Measurements from ENCODE around the gene MRPL1. TPM values are rescaled to one million over a fixed set of nuclear protein-coding genes. Genes with fewer than 3 reads are reported as not detected.
"Not testable (repeated sequence)": the region's sequence is repeated elsewhere in the genome, so short reads cannot be mapped to it uniquely, and the experiment has no call there.

Gene MRPL1
- total and polyA plus RNA-seq, 9 of the 15 experiments (the other 6 are each of a cell fraction or from before 2014, with no cell fraction given) = 38.4 to 75.7 (median 63.7) TPM

DNA sequence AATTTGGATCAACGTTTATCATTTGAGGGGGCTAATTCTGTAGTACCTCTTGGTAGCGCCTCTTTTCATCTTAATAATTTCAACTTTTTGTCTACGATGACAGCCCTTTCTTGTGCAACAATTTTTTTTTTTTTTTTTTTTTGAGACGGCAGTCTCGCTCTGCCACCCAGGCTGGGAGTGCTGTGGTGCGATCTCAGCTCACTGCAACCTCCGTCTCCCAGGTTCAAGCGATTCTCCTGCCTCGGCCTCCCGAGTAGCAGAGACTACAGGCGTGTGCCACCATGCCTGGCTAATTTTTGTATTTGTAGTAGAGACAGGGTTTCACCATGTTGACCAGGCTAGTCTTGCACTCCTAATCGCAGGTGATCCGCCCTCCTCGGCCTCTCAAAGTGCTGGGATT lies 711 bp downstream of the MRPL1 start:
- peak overlapping the region; percentile 87 for H3K4me3 ChIP-seq
- FAIRE-seq; POLR2A ChIA-PET; in situ Hi-C loops (cut with MboI); H3K9me3 ChIP-seq (replicated peaks; ENCODE audit: control insufficient read depth, insufficient read depth, low read depth, low read length); BruUV-seq (replicated peaks); H4K20me1 ChIP-seq (replicated peaks; ENCODE audit: control insufficient read depth, insufficient read depth, low read length); H3K27me3 ChIP-seq (ENCODE audit: control insufficient read depth in 2 of 2, insufficient read depth in 2 of 2, low read length in 2 of 2); H3K9me1 ChIP-seq (ENCODE audit: control insufficient read depth, insufficient read depth, low read length); H3K4me1 ChIP-seq (replicated peaks in 1 of 2; ENCODE audit: control insufficient read depth in 2 of 2, insufficient read depth in 2 of 2, low read length in 2 of 2): not testable (repeated sequence)
- peak overlapping the region; percentile 92 for H2AFZ ChIP-seq (ENCODE audit: low read depth, low read length)
- DNase-seq (ENCODE audit: extremely low read depth in 1 of 4, low spot score in 3 of 4) (peak in 1 of 4 experiments; percentile 23), ATAC-seq (peak; percentile 36)
- TF ChIP-seq CEBPG (CRISPR knock-in tag; IDR thresholded peaks at IDR 0.05) (peak; percentile 45; the same call in 1 of the 2 replicates), CEBPG (tag; conservative IDR thresholded peaks at IDR 0.05 in 1 of 2, IDR thresholded peaks at IDR 0.05 in 1 of 2) (peak in 1 of 2 experiments; percentile 56; a peak in 2 of 4 replicates), CEBPB (tag; IDR thresholded peaks at IDR 0.05) (peak; percentile 59), CCNT2 (IDR thresholded peaks at IDR 0.05; ENCODE audit: borderline replicate concordance, extremely low read depth, insufficient read length, low read depth, low read length) (peak; percentile 2)
- H3K79me2 ChIP-seq (ENCODE audit: control insufficient read depth, insufficient read depth, low read length) = peaks cover 46% of the 10 kb centered on the region
- WGBS (ENCODE audit: insufficient coverage, low coverage, missing lambda C conversion rate) = 2% methylated on average over 13 of the region's 14 CpGs
- peaks cover 18% of the 10 kb centered on the region; the same call in 2 of the 3 replicates for H3K36me3 ChIP-seq (ENCODE audit: control insufficient read depth, insufficient read depth, low read length)
- peak overlapping the region; percentile 97 for H3K4me2 ChIP-seq (ENCODE audit: insufficient read depth, low read length)
- intact Hi-C loops (cut with micrococcal nuclease) = loop anchor here (5.0 kb wide), 2 partner anchors 94 to 181 kb away; no protein-coding TSS in a partner anchor
- CTCF ChIA-PET (ENCODE audit: low intra/inter-chr PET ratio) = interaction anchor here (0.8 kb wide), 1 partner anchor 1353 kb away, joined by 3 read pairs; no protein-coding TSS in a partner anchor
- peak overlapping the region; percentile 86 to 91 for H3K9ac ChIP-seq (ENCODE audit: insufficient read depth in 1 of 2, low read depth in 2 of 2, low read length in 2 of 2)
- peak overlapping the region; percentile 88 for H3K27ac ChIP-seq (ENCODE audit: extremely low read depth, low read depth, low read length)

GRCh38 chr4:77865259-77865658 lies 2.6 kb downstream of the MRPL1 start:
- no peak overlapping the region for H3K4me2 ChIP-seq (ENCODE audit: insufficient read depth, low read length)
- H4K20me1 ChIP-seq (replicated peaks; ENCODE audit: control insufficient read depth, insufficient read depth, low read length) = no peaks in the 10 kb centered on the region
- no peaks in the 10 kb centered on the region for H3K27me3 ChIP-seq (ENCODE audit: control insufficient read depth in 2 of 2, insufficient read depth in 2 of 2, low read length in 2 of 2)
- ATAC-seq (no peak), FAIRE-seq (no peak), DNase-seq (ENCODE audit: extremely low read depth in 1 of 4, low spot score in 3 of 4) (no peak)
- in situ Hi-C loops (cut with MboI) = no loop called here
- no peak overlapping the region for H2AFZ ChIP-seq (ENCODE audit: low read depth, low read length)
- 87% methylated on average over 3 of the region's 3 CpGs for WGBS (ENCODE audit: insufficient coverage, low coverage, missing lambda C conversion rate)
- ChIA-PET CTCF (ENCODE audit: low intra/inter-chr PET ratio) (no interaction called here), POLR2A (no interaction called here)
- intact Hi-C loops (cut with micrococcal nuclease) = no loop called here
- peaks cover 5 to 9% of the 10 kb centered on the region in 2 experiments; a peak in 4 of 5 replicates for H3K4me1 ChIP-seq (replicated peaks in 1 of 2; ENCODE audit: control insufficient read depth in 2 of 2, insufficient read depth in 2 of 2, low read length in 2 of 2)
- peaks cover 64% of the 10 kb centered on the region for H3K79me2 ChIP-seq (ENCODE audit: control insufficient read depth, insufficient read depth, low read length)
- H3K9ac ChIP-seq (ENCODE audit: insufficient read depth in 1 of 2, low read depth in 2 of 2, low read length in 2 of 2) = no peak overlapping the region; a peak in 1 of 4 replicates
- H3K27ac ChIP-seq (ENCODE audit: extremely low read depth, low read depth, low read length) = no peak overlapping the region
- no peaks in the 10 kb centered on the region for H3K9me3 ChIP-seq (replicated peaks; ENCODE audit: control insufficient read depth, insufficient read depth, low read depth, low read length)
- H3K36me3 ChIP-seq (ENCODE audit: control insufficient read depth, insufficient read depth, low read length) = peaks cover 22% of the 10 kb centered on the region; the same call in 2 of the 3 replicates
- no peak overlapping the region for H3K4me3 ChIP-seq
- no peak for TF ChIP-seq RBM39 (optimal IDR thresholded peaks at IDR 0.05; ENCODE audit: low read depth, low read length)
- peak; percentile 83 for TF ChIP-seq ZNF121 (CRISPR knock-in tag; conservative IDR thresholded peaks at IDR 0.05)
- H3K9me1 ChIP-seq (ENCODE audit: control insufficient read depth, insufficient read depth, low read length) = no peaks in the 10 kb centered on the region
- BruUV-seq (replicated peaks) = no TSS peak

Data from K562 (cell line).